Adrenal gland (tissue), 12 donors: ENCODE data around the gene ACVR2B. TPM values are rescaled to one million over a fixed set of nuclear protein-coding genes. Genes with fewer than 3 reads are reported as not detected.

Experiments used
- DNase-seq, 7 donors: peaks; one replicate each; pipeline ENCODE4 v3.0.0-alpha.2; 2019 to 2020
- H3K27ac ChIP-seq, 5 donors: fragments of 200-600 bp; sonication (generic) in 4 of 5; 1 replicate in 3 of 5; 2 replicates in 2 of 5; pipeline versions ENCODE4 v1.5.1 to v1.8.0; 2016 to 2020; ENCODE audit warnings: mild to moderate bottlenecking in 1 of 5
- H3K27me3 ChIP-seq: fragments of 200-600 bp; 2 replicates; pipeline ENCODE4 v1.8.0; 2021
- H3K36me3 ChIP-seq, 2 donors: fragments of 200-600 bp; replicated peaks in 1 of 2; 1 replicate in 1 of 2; 2 replicates in 1 of 2; pipeline versions ENCODE4 v1.5.1 to v1.8.0; 2018 to 2022
- H3K4me1 ChIP-seq, 2 donors: fragments of 200-600 bp; replicated peaks in 1 of 2; 1 replicate in 1 of 2; 2 replicates in 1 of 2; pipeline versions ENCODE4 v1.5.1 to v1.8.0; 2018 to 2021
- H3K4me3 ChIP-seq, 4 donors: fragments of 200-600 bp; sonication (generic) in 3 of 4; one replicate each; pipeline ENCODE4 v1.5.1; 2016 to 2018
- H3K9me3 ChIP-seq, 3 donors: fragments of 200-600 bp; sonication (generic) in 1 of 3; replicated peaks in 1 of 3; 1 replicate in 2 of 3; 2 replicates in 1 of 3; pipeline versions ENCODE4 v1.5.1 to v1.8.0; 2016 to 2021
- CTCF ChIP-seq, 6 experiments: fragments of 450-650 bp in 4 of 6; fragments of 200-600 bp in 2 of 6; sonication (generic) in 1 of 6; IDR thresholded peaks; 1 replicate in 5 of 6; 2 replicates in 1 of 6; pipeline versions ENCODE4 v1.5.1 to v1.8.0; 2016 to 2021; ENCODE audit warnings: antibody characterized with exemption in 6 of 6, mild to moderate bottlenecking in 2 of 6, moderate library complexity in 1 of 6
- POLR2A ChIP-seq, 2 donors: fragments of 450-650 bp; IDR thresholded peaks; one replicate each; pipeline ENCODE4 v1.6.1; 2017; ENCODE audit warnings: antibody characterized with exemption in 2 of 2, mild to moderate bottlenecking in 2 of 2, moderate library complexity in 1 of 2
- WGBS, 4 donors: extraction: QIAGEN DNeasy Blood & Tissue Kit in 2 of 4; methylation state at CpG; one replicate each; pipeline versions ENCODE4 v1.1.5 to v1.1.7; 2013 to 2017; 5-methylcytosine and 5-hydroxymethylcytosine counted together
- intact Hi-C, 2 donors: fragments of 100-400 bp; cut with DNase I; formaldehyde crosslinking; loops; one replicate each; pipeline versions ENCODE4 v1.14.1 to v1.15.0; 2022 to 2023
- polyA plus RNA-seq, 3 donors: library from polyadenylated mRNA; stranded (reverse); fragments of 200-250 nt in 2 of 3; fragments of 350-450 nt in 1 of 3; fragmentation: Illumina TruSeq in 1 of 3; extraction: RNeasy Lipid Tissue Mini Kit (QIAGEN cat#74804) in 1 of 3; gene quantifications; one replicate each; pipeline ENCODE4 v1.2.3, GENCODE V29; 2013 to 2014
- total RNA-seq, 9 donors: library from RNA; depleted of rRNA in 4 of 9; stranded (reverse); fragments of >200 nt in 4 of 9; fragments of 120-200 nt in 1 of 9; fragmentation: NEBNext Ultra II Directional in 1 of 9; extraction: Animal tissue kit (Norgen Biotek cat#: 25700) in 1 of 9; gene quantifications; one replicate each; pipeline versions ENCODE4 v1.1.0 to v1.2.4, GENCODE V29; 2013 to 2023
- donor health status: healthy with polysubstance abuse.
- donor health status: Bipolar disorder and iron deficiency.
- donor health status: DM: yes; HTN: yes; CAD: no.
- donor health status: DM: no; HTN: no; CAD: no.
- donor health status: DM: no; HTN: no; CAD: no.
- donor health status: DM: yes; HTN: yes; CAD: no.

Gene ACVR2B
- total and polyA plus RNA-seq, 12 donors = 1.8 to 20.2 (median 11.6) TPM

- peaks cover 0 to 36% of the 10 kb centered on the region in 2 donors for H3K36me3 ChIP-seq
- no peak for DNase-seq
- no peak for TF ChIP-seq CTCF (IDR thresholded peaks at IDR 0.05)
- TF ChIP-seq POLR2A (IDR thresholded peaks at IDR 0.05) = no peak
- 69 to 88% (median 79%) methylated on average over 4 to 5 of the region's 5 CpGs for WGBS, 4 donors
- H3K4me3 ChIP-seq = no peak overlapping the region
- H3K4me1 ChIP-seq = peaks cover 13 to 19% of the 10 kb centered on the region in 2 donors
- intact Hi-C loops = loop anchor here (5.0 to 10.0 kb wide), 3 partner anchors 74 to 361 kb away; partner anchors contain the start of gene XYLB (in 1 of the 2)
- H3K9me3 ChIP-seq = no peaks in the 10 kb centered on the region
- no peak overlapping the region for H3K27ac ChIP-seq
- no peaks in the 10 kb centered on the region for H3K27me3 ChIP-seq
Observed at GRCh38 chr3:38476157-38476756, 22.6 kb downstream of the ACVR2B start.

- 89 to 93% (median 91%) methylated on average over 10 to 21 of the region's 21 CpGs for WGBS, 4 donors
- no peak for TF ChIP-seq POLR2A (IDR thresholded peaks at IDR 0.05)
- TF ChIP-seq CTCF (IDR thresholded peaks at IDR 0.05) = no peak
- Histone ChIP-seq H3K4me3 (no peak overlapping the region), H3K36me3 (peaks cover 0 to 46% of the 10 kb centered on the region in 2 donors), H3K27me3 (no peaks in the 10 kb centered on the region), H3K27ac (no peak overlapping the region), H3K4me1 (peaks cover 12 to 13% of the 10 kb centered on the region in 2 donors), H3K9me3 (no peaks in the 10 kb centered on the region)
- no peak for DNase-seq
- intact Hi-C loops = loop anchor here (5.0 to 10.0 kb wide), 3 partner anchors 75 to 362 kb away; partner anchors contain the start of gene XYLB (in 1 of the 2)
Observed at GRCh38 chr3:38477057-38477820, 23.5 kb downstream of the ACVR2B start.

GRCh38 chr3:38477839-38478450, 24.3 kb downstream of the ACVR2B start:
- no peak overlapping the region for H3K4me3 ChIP-seq
- intact Hi-C loops = loop anchor here (2.0 to 10.0 kb wide), 4 partner anchors 76 to 363 kb away; partner anchors contain the start of gene XYLB (in 2 of the 2)
- TF ChIP-seq CTCF (IDR thresholded peaks at IDR 0.05) (no peak), POLR2A (IDR thresholded peaks at IDR 0.05) (no peak)
- H3K9me3 ChIP-seq = no peaks in the 10 kb centered on the region
- H3K27ac ChIP-seq = no peak overlapping the region
- no peak for DNase-seq
- H3K4me1 ChIP-seq = peaks cover 5 to 6% of the 10 kb centered on the region in 2 donors
- no peaks in the 10 kb centered on the region for H3K27me3 ChIP-seq
- 87 to 96% (median 90%) methylated on average over 5 to 15 of the region's 15 CpGs for WGBS, 4 donors
- H3K36me3 ChIP-seq = peaks cover 0 to 53% of the 10 kb centered on the region in 2 donors

- no peaks in the 10 kb centered on the region for H3K4me1 ChIP-seq
- H3K27me3 ChIP-seq = no peaks in the 10 kb centered on the region
- WGBS, 4 donors = 92 to 93% (median 92%) methylated on average over 8 to 9 of the region's 9 CpGs; no CpG with 5 or more reads in 1 of the 4 donors
- H3K9me3 ChIP-seq = no peaks in the 10 kb centered on the region
- no peak overlapping the region for H3K4me3 ChIP-seq
- TF ChIP-seq POLR2A (IDR thresholded peaks at IDR 0.05) (no peak), CTCF (IDR thresholded peaks at IDR 0.05) (no peak)
- peaks cover 0 to 63% of the 10 kb centered on the region in 2 donors for H3K36me3 ChIP-seq
- intact Hi-C loops = loop anchor here (2.0 to 10.0 kb wide), 4 partner anchors 77 to 364 kb away; partner anchors contain the start of gene XYLB (in 2 of the 2)
- peak overlapping the region in 1 of 5 donors; percentile 8 for H3K27ac ChIP-seq
- no peak for DNase-seq
Observed at GRCh38 chr3:38478901-38479300, 25.2 kb downstream of the ACVR2B start.
